IMR-90 (cell line): Measurements from ENCODE around the gene DYRK1A. TPM values are rescaled to one million over a fixed set of nuclear protein-coding genes. Genes with fewer than 3 reads are reported as not detected.
A peak's percentile ranks its signal among the peaks of the same experiment; 100 is the strongest.

Experiments used
- ATAC-seq: fragments of 200-7000 bp; cut with Tn5 transposase; 2 replicates; pipeline ENCODE4 v1.9.1; 2020; ENCODE audit warnings: low read depth, mild to moderate bottlenecking, moderate library complexity
- BruUV-seq: library from RNA; stranded (reverse); fragments of 400-500 nt; replicated peaks from 2 replicates; lab custom pipeline; 2021; lab: Mats Ljungman, UMichigan
- CTCF ChIA-PET: fragments of 300-600 bp; formaldehyde crosslinking; extraction: SDS; loops from one replicate; lab custom pipeline; 2021; ENCODE audit warnings: antibody characterized with exemption; lab: Yijun Ruan, JAX
- POLR2A ChIA-PET: fragments of 300-600 bp; sonication (Branson Sonifier 250); formaldehyde crosslinking; loops from one replicate; lab custom pipeline; 2022; ENCODE audit warnings: antibody characterized with exemption; ENCODE audit not compliant: unreplicated experiment; lab: Charles Lee
- DNase-seq: peaks from one replicate; pipeline ENCODE4 v3.0.0; 2013
- H2AFZ ChIP-seq: replicated peaks from 2 replicates; pipeline ENCODE3; 2013; ENCODE audit warnings: low read length, mild to moderate bottlenecking; ENCODE audit not compliant: poor library complexity
- H2AK5ac ChIP-seq: 2 replicates; pipeline ENCODE4 v1.6.1; 2013; ENCODE audit warnings: low read depth, low read length, inconsistent platforms
- H2AK9ac ChIP-seq: replicated peaks from 2 replicates; pipeline ENCODE3; 2013; ENCODE audit warnings: mild to moderate bottlenecking, low read depth, low read length, moderate library complexity; ENCODE audit not compliant: poor library complexity
- H2BK120ac ChIP-seq: 2 replicates; pipeline ENCODE4 v1.6.1; 2013; ENCODE audit warnings: low read depth, low read length, inconsistent platforms
- H2BK15ac ChIP-seq: 3 replicates; pipeline ENCODE4 v1.6.1; 2013; ENCODE audit warnings: low read depth, low read length, inconsistent platforms
- H2BK20ac ChIP-seq: 2 replicates; pipeline ENCODE4 v1.6.1; 2013; ENCODE audit warnings: low read depth, mild to moderate bottlenecking, inconsistent platforms, low read length, moderate library complexity
- H2BK5ac ChIP-seq: 2 replicates; pipeline ENCODE4 v1.6.1; 2013; ENCODE audit warnings: mild to moderate bottlenecking, low read depth, low read length, inconsistent platforms; ENCODE audit not compliant: poor library complexity, severe bottlenecking
- H3K14ac ChIP-seq: replicated peaks from 2 replicates; pipeline ENCODE4 v1.6.1; 2013; ENCODE audit warnings: low read depth, low read length, inconsistent platforms
- H3K18ac ChIP-seq: 2 replicates; pipeline ENCODE4 v1.6.1; 2013; ENCODE audit warnings: low read depth, low read length, control low read depth
- H3K23ac ChIP-seq: 2 replicates; pipeline ENCODE4 v1.6.1; 2013; ENCODE audit warnings: low read depth, low read length, inconsistent platforms
- H3K27ac ChIP-seq: 2 replicates; pipeline ENCODE4 v1.5.1; 2013; ENCODE audit warnings: mild to moderate bottlenecking, control low read depth, low read length; ENCODE audit not compliant: insufficient read depth
- H3K27me3 ChIP-seq: 2 replicates; pipeline ENCODE4 v1.6.1; 2013; ENCODE audit warnings: low read length; ENCODE audit not compliant: control insufficient read depth, insufficient read depth
- H3K36me3 ChIP-seq: 2 replicates; pipeline ENCODE4 v1.6.1; 2013; ENCODE audit warnings: low read length, mixed read lengths; ENCODE audit not compliant: control insufficient read depth, insufficient read depth
- H3K4ac ChIP-seq: 2 replicates; pipeline ENCODE4 v1.6.1; 2013; ENCODE audit warnings: low read depth, low read length, inconsistent platforms
- H3K4me1 ChIP-seq: 2 replicates; pipeline ENCODE4 v1.6.1; 2013; ENCODE audit warnings: low read length, mixed read lengths; ENCODE audit not compliant: control insufficient read depth, insufficient read depth
- H3K4me2 ChIP-seq: 2 replicates; pipeline ENCODE4 v1.6.1; 2013; ENCODE audit warnings: low read depth, mild to moderate bottlenecking, control low read depth, low read length, moderate library complexity
- H3K4me3 ChIP-seq: 2 replicates; pipeline ENCODE4 v1.5.1; 2013; ENCODE audit warnings: low read depth, mild to moderate bottlenecking, control low read depth, low read length, moderate library complexity; ENCODE audit not compliant: insufficient read depth
- H3K56ac ChIP-seq: 2 replicates; pipeline ENCODE4 v1.6.1; 2013; ENCODE audit warnings: low read length, inconsistent platforms; ENCODE audit not compliant: insufficient read depth; ENCODE audit errors: extremely low read depth
- H3K79me1 ChIP-seq, 2 experiments: 2 replicates each; pipeline ENCODE4 v1.6.1; 2013; ENCODE audit warnings: low read length in 2 of 2, inconsistent platforms in 1 of 2, low read depth in 1 of 2
- H3K9ac ChIP-seq: 2 replicates; pipeline ENCODE4 v1.6.1; 2013; ENCODE audit warnings: low read depth, low read length, control low read depth
- H3K9me1 ChIP-seq: 2 replicates; pipeline ENCODE4 v1.6.1; 2013; ENCODE audit warnings: low read length, inconsistent platforms; ENCODE audit not compliant: insufficient read depth
- H3K9me3 ChIP-seq: 2 replicates; pipeline ENCODE4 v1.6.1; 2013; ENCODE audit warnings: low read length; ENCODE audit not compliant: control insufficient read depth, insufficient read depth
- H4K20me1 ChIP-seq: 2 replicates; pipeline ENCODE4 v1.6.1; 2013; ENCODE audit warnings: low read length, inconsistent platforms; ENCODE audit not compliant: insufficient read depth
- H4K5ac ChIP-seq: 2 replicates; pipeline ENCODE4 v1.6.1; 2013; ENCODE audit warnings: mild to moderate bottlenecking, low read depth, low read length, control low read depth
- H4K8ac ChIP-seq, 2 experiments: 2 replicates each; pipeline ENCODE4 v1.6.1; 2013; ENCODE audit warnings: low read depth in 2 of 2, low read length in 2 of 2, control low read depth in 1 of 2, inconsistent platforms in 1 of 2
- H4K91ac ChIP-seq: 2 replicates; pipeline ENCODE4 v1.6.1; 2013; ENCODE audit warnings: low read depth, low read length, inconsistent platforms; ENCODE audit not compliant: insufficient read depth
- BHLHE40 ChIP-seq: fragments of 150-350 bp; IDR thresholded peaks from 2 replicates; pipeline ENCODE4 v1.6.1; 2016; ENCODE audit warnings: mild to moderate bottlenecking, low read depth, low read length
- CHD1 ChIP-seq: IDR thresholded peaks from 2 replicates; pipeline ENCODE4 v1.6.1; 2012; ENCODE audit warnings: low read depth, low read length, improper control_type of control experiment
- FOS ChIP-seq: fragments of 150-350 bp; IDR thresholded peaks from 2 replicates; pipeline ENCODE4 v1.6.1; 2016; ENCODE audit warnings: low read depth, low read length
- MAZ ChIP-seq: IDR thresholded peaks from 2 replicates; pipeline ENCODE4 v1.6.1; 2012; ENCODE audit warnings: low read depth, mild to moderate bottlenecking, low read length, improper control_type of control experiment, moderate library complexity, borderline replicate concordance
- MXI1 ChIP-seq: IDR thresholded peaks from 2 replicates; pipeline ENCODE4 v1.6.1; 2012; ENCODE audit warnings: low read depth, mild to moderate bottlenecking, low read length, moderate library complexity, borderline replicate concordance
- NFE2L2 ChIP-seq: fragments of 150-350 bp; IDR thresholded peaks from 2 replicates; pipeline ENCODE4 v1.6.1; 2016; ENCODE audit warnings: low read depth, mild to moderate bottlenecking, low read length
- POLR2A ChIP-seq: IDR thresholded peaks from 2 replicates; pipeline ENCODE4 v1.6.1; 2012; ENCODE audit warnings: mild to moderate bottlenecking, low read depth, low read length
- RAD21 ChIP-seq: IDR thresholded peaks from 2 replicates; pipeline ENCODE4 v1.6.1; 2012; ENCODE audit warnings: low read length, improper control_type of control experiment
- RCOR1 ChIP-seq: IDR thresholded peaks from 2 replicates; pipeline ENCODE4 v1.6.1; 2012; ENCODE audit warnings: mild to moderate bottlenecking, low read length, improper control_type of control experiment; ENCODE audit not compliant: insufficient replicate concordance
- RFX5 ChIP-seq: IDR thresholded peaks from 2 replicates; pipeline ENCODE4 v1.8.0; 2012; ENCODE audit warnings: low read depth, mild to moderate bottlenecking, low read length, moderate library complexity
- SMC3 ChIP-seq: fragments of 150-350 bp; IDR thresholded peaks from 2 replicates; pipeline ENCODE4 v1.6.1; 2016; ENCODE audit warnings: low read depth, mild to moderate bottlenecking, antibody characterized with exemption, low read length, moderate library complexity
- USF2 ChIP-seq: fragments of 150-350 bp; IDR thresholded peaks from 2 replicates; pipeline ENCODE4 v1.6.1; 2017; ENCODE audit warnings: mild to moderate bottlenecking, antibody characterized with exemption, low read length, low read depth
- WGBS, 2 experiments: methylation state at CpG; one replicate each; pipeline versions ENCODE4 v1.1.5 to v1.1.7; 2013; ENCODE audit warnings: missing lambda C conversion rate in 2 of 2; ENCODE audit not compliant: insufficient read length in 1 of 2; ENCODE audit errors: extremely low coverage in 2 of 2; 5-methylcytosine and 5-hydroxymethylcytosine counted together
- dilution Hi-C: fragments of 300-500 bp; cut with HindIII; formaldehyde crosslinking; loops from one replicate; pipeline ENCODE4 v1.14.3; 2018; ENCODE audit warnings: low sequenced_read_pairs; ENCODE audit not compliant: unreplicated experiment
- in situ Hi-C: fragments of 300-500 bp; cut with MboI; formaldehyde crosslinking; loops from 3 replicates; pipeline ENCODE4 v1.14.3; 2019; ENCODE audit warnings: low sequenced_read_pairs, inconsistent platforms, mixed read lengths
- intact Hi-C: fragments of 100-400 bp; cut with micrococcal nuclease; formaldehyde crosslinking; loops from 2 replicates; pipeline ENCODE4 v1.10.0; 2022
- polyA plus RNA-seq, 3 experiments: library from polyadenylated mRNA; depleted of rRNA; stranded (reverse); fragments of >200 nt; gene quantifications; 2 replicates each; pipeline ENCODE4 v1.2.3, GENCODE V29; 2012; ENCODE audit warnings: low replicate concordance in 1 of 3
- total RNA-seq: library from RNA; depleted of rRNA; stranded (reverse); fragments of >200 nt; gene quantifications from 2 replicates; pipeline ENCODE4 v1.2.3, GENCODE V29; 2012
- TF ChIP-seq, protein P1 (sequence below): fragments of 150-350 bp; IDR thresholded peaks from 2 replicates; pipeline ENCODE4 v1.6.1; 2016; ENCODE audit warnings: low read depth, mild to moderate bottlenecking, low read length, moderate library complexity, borderline replicate concordance
- TF ChIP-seq, protein P2 (sequence below): conservative IDR thresholded peaks from 2 replicates; pipeline ENCODE4 v1.5.1; 2012; ENCODE audit warnings: mild to moderate bottlenecking, low read depth, low read length, improper control_type of control experiment

DYRK1A gene
- total and polyA plus RNA-seq, 2 of the 4 experiments (the other 2 are of a cell fraction): 18.6 to 50.5 TPM

- Histone ChIP-seq H2BK20ac (no peak overlapping the region), H3K4me1 (peaks cover 6% of the 10 kb centered on the region), H2AK5ac (no peak overlapping the region), H3K36me3 (no peaks in the 10 kb centered on the region), H4K20me1 (peaks cover 90% of the 10 kb centered on the region), H2AFZ (no peak overlapping the region), H3K27me3 (no peaks in the 10 kb centered on the region), H2BK15ac (no peak overlapping the region), H2AK9ac (no peak overlapping the region), H3K14ac (no peak overlapping the region; the same call in 1 of the 2 replicates), H4K91ac (no peak overlapping the region), H4K8ac (no peak overlapping the region), H3K4me3 (no peak overlapping the region), H3K56ac (no peak overlapping the region), H3K9me3 (no peaks in the 10 kb centered on the region), H2BK5ac (no peak overlapping the region), H4K5ac (no peak overlapping the region), H2BK120ac (no peak overlapping the region), H3K9ac (no peak overlapping the region), H3K27ac (no peak overlapping the region), H3K23ac (peak overlapping the region; percentile 59; the same call in 1 of the 2 replicates), H3K79me1 (peaks cover 0 to 38% of the 10 kb centered on the region in 2 experiments; a peak in 2 of 4 replicates), H3K4me2 (no peak overlapping the region), H3K4ac (no peak overlapping the region), H3K9me1 (peaks cover 21% of the 10 kb centered on the region), H3K18ac (no peak overlapping the region)
- dilution Hi-C loops: no loop called here
- ChIA-PET POLR2A (no interaction called here), CTCF (interaction anchor here (0.6 kb wide), 2 partner anchors 15 to 207 kb away, joined by 3 to 4 read pairs; no protein-coding TSS in a partner anchor)
- TF ChIP-seq, protein P1, sequence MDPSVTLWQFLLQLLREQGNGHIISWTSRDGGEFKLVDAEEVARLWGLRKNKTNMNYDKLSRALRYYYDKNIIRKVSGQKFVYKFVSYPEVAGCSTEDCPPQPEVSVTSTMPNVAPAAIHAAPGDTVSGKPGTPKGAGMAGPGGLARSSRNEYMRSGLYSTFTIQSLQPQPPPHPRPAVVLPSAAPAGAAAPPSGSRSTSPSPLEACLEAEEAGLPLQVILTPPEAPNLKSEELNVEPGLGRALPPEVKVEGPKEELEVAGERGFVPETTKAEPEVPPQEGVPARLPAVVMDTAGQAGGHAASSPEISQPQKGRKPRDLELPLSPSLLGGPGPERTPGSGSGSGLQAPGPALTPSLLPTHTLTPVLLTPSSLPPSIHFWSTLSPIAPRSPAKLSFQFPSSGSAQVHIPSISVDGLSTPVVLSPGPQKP: no peak
- TF ChIP-seq RAD21 (no peak), CHD1 (no peak), SMC3 (no peak), BHLHE40 (no peak), USF2 (no peak), MXI1 (no peak), FOS (no peak), RCOR1 (no peak), RFX5 (no peak), MAZ (no peak), NFE2L2 (no peak), POLR2A (no peak)
- TF ChIP-seq, protein P2, sequence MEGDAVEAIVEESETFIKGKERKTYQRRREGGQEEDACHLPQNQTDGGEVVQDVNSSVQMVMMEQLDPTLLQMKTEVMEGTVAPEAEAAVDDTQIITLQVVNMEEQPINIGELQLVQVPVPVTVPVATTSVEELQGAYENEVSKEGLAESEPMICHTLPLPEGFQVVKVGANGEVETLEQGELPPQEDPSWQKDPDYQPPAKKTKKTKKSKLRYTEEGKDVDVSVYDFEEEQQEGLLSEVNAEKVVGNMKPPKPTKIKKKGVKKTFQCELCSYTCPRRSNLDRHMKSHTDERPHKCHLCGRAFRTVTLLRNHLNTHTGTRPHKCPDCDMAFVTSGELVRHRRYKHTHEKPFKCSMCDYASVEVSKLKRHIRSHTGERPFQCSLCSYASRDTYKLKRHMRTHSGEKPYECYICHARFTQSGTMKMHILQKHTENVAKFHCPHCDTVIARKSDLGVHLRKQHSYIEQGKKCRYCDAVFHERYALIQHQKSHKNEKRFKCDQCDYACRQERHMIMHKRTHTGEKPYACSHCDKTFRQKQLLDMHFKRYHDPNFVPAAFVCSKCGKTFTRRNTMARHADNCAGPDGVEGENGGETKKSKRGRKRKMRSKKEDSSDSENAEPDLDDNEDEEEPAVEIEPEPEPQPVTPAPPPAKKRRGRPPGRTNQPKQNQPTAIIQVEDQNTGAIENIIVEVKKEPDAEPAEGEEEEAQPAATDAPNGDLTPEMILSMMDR: no peak
- DNase-seq (no peak), ATAC-seq (no peak)
- no CpG with 5 or more reads among the region's 3 CpGs for WGBS, 2 experiments
- in situ Hi-C loops: no loop called here
- intact Hi-C loops: loop anchor here (5.0 kb wide), 1 partner anchor 39 kb away; no protein-coding TSS in a partner anchor
- no TSS peak for BruUV-seq
These were observed 6.4 kb downstream of the DYRK1A start for GRCh38 chr21:37372951-37373350.
